Effector CD8-positive, alpha-beta T cell (primary cell): ENCODE results near the gene PAX2.

ENCODE experiments used
- DNase-seq: peaks from one replicate; lab custom pipeline; 2025; lab: John Stamatoyannopoulos, UW

PAX2 gene

DNA sequence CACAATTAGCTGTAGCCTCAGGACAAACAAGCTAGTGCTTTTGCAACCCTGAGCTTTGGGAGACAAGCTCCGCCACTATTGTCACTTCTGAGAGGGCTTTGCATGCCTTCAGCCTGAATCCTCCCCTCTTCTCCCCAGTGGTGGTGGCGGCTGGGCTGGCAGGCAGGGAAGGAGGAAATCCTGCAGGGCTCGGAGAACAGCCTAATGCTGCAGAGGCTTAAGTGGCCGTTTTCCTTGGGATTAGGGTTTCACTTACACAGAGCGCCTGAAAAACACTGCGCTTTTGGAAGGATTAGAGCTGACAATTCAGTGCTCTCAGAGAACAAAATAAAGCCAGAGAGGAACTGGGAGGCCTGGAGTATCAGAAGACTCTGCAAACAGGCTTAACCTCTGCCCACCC lies 71.3 kb downstream of the PAX2 start:
- no peak for DNase-seq

DNA sequence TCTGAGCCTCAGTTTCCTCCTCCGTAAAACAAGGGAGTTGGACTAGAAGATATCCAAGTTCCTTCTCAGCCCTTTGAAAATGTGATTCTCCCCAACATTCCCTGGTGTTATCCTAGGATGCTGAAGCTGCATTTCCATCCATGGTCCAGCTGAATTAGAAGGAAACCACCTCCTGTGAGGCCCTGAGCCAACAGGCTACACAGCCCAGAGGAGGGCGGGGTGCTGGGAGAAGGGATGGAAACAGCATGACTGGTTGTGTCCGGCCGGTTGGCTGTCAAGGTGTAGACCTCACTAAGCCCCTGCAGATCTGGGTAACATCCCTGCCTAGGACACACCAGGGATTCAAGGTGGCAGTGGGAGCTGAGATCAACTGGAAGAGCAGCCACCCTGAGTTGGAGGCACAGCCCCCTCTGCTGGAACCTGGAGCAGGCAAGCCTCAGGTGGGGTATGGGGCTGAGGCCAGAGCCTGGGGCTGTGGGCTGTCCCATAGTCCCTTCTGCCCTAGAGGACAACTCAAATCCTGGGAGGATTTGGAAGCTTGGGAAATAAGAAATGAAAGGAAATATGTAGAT lies 72.0 kb downstream of the PAX2 start:
- DNase-seq: no peak

DNA sequence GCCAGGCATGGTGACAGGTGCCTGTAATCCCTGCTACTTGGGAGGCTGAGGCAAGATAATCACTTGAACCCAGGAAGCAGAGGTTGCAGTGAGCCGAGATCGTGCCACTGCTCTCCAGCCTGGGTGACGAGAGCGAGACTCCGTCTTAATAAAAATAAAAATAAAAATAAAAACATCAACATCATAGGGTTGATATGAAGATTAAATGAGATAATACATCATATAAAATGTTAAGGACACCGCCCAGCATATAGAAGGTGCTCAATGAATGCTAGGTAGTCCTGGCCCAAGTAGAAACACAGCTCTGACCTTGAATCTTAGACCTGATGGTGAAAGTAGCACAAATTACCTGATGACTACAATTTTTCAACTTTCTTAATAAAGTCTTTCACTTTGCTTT lies 74.0 kb downstream of the PAX2 start:
- no peak for DNase-seq

DNA sequence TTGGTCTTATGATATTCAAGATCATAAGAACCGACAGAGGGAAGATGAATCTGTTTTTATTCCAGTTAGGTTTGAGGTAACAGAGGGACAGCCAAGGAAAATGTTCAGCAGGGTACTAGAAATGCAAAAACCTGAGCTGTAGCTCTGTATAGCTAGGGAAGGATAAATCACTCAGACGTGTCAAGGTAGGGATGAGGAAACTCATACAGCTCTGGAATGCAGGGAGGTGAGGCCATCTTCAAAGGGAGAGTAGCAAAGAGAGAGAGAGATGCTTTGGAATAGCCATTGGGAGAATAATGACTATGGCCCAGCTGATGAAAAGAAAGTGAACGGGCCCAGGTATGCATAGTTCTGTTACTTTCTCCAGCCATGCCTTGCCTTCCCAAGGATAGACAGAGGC lies 77.8 kb downstream of the PAX2 start:
- no peak for DNase-seq

DNA sequence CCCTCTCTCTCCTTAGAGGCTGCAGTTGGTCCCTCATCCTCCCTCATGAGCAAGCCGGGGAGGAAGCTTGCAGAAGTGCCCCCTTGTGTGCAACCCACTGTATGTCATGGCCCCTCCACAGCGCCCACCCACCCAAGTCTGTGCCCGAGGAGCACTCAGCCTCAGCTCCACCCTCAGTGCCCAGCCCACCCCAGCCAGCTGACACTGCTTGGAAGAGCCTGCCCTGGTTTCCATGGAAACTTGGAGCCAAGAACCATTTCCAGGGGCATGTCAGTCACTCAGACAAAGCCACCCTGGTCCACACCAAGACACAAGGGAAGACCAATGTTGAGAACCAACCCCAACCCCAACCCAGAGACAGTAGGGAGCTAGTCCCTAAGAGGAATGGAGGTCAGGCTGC lies 79.5 kb downstream of the PAX2 start:
- no peak for DNase-seq

DNA sequence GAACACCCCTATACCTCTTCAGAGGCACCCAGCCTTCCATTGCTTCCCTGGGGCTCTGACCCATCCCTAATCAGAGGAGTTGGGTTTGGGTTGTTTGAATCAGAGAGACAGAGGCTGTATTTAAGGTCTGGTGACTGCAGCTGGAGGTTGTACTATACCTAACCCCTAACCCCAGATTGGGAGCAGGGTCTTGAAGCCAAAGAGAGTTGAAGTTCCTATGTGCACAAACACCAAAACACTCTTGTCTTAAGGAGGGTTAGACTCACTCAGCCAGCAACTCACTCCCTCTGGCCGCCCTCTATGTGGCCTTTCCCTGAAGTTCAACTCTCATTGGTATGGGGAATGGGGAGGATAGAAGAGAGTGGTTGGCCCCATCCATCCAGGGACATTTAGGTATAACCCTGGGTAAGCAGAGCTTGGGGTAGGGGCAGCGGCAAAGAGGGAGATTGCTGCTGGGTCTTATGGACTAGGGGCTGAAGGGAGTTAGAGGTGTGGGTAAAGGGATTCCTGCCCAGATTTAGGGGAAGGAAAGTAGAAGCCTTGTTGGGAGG lies 80.0 kb downstream of the PAX2 start:
- DNase-seq: no peak

DNA sequence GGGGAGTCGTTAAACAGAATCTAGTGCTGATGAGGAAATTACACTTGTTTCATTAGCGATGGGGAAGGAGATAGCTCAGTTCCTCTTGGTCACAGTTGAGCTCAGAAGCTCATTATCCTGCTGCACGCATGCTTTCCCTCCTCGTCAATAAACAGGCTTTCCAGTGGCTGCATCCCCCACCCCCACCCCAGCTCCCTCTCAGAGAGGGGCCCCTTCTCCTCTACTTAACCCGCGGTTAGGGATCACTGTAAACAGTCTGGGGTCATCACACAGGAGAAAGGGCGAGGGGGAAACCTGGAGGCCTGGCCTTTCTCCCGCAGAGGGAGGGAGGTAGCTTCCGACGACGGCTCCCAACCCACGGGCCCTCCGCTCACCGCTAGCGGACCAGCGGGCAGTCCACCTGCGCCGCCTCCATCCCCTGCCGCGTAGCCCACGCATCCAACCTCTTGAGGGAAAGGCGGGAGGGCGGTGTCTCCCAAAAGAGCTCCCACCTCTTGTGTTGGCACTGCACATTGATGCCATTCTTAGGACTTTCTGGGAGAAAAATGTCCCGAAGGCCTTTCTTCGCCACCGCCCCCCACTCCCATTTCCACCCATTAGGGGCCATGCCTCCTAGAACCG lies 80.8 kb downstream of the PAX2 start:
- DNase-seq: no peak

DNA sequence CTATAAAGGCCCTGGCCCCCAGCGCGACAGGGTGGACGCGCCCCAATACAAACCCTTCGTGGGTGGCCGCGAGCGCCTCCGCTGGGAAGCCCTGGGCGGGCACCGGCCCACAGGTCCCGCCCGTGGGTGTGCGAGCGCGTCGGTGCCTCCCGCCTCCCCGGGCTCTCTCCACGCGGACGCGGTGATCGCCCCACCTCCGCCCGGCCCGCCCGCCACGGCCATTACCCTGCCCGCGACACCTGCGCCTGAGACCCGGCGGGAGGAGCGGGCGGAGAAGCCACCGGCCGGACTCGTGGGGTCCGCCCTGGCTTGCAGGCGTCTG lies 81.2 kb downstream of the PAX2 start:
- no peak for DNase-seq

DNA sequence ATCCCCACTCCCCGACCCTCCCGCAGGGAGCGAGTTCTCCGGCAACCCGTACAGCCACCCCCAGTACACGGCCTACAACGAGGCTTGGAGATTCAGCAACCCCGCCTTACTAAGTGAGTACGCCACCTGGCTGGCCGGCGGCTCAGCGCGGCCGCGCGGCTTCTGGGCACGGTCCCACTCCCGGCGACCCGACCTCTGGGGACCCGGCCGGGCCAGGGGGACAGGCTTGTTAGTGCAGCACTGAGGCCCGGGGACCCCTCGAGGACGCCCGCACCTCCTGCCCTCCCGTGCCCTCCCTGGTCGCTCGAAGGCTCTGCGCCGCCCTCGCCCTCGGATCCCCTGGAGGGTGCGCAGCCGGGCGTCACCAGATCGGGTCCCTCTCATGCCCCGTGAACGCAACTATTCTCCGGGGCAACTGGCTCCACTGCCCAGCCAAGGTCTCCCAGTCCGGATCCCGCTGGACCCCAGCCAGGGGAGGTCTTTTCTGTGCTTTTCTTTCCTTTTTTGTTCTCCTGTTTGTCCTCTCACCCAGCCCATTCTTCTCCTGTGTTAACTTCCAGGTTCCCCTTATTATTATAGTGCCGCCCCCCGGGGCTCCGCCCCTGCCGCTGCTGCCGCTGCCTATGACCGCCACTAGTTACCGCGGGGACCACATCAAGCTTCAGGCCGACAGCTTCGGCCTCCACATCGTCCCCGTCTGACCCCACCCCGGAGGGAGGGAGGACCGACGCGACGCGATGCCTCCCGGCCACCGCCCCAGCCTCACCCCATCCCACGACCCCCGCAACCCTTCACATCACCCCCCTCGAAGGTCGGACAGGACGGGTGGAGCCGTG lies 81.8 kb downstream of the PAX2 start:
- DNase-seq: no peak

DNA sequence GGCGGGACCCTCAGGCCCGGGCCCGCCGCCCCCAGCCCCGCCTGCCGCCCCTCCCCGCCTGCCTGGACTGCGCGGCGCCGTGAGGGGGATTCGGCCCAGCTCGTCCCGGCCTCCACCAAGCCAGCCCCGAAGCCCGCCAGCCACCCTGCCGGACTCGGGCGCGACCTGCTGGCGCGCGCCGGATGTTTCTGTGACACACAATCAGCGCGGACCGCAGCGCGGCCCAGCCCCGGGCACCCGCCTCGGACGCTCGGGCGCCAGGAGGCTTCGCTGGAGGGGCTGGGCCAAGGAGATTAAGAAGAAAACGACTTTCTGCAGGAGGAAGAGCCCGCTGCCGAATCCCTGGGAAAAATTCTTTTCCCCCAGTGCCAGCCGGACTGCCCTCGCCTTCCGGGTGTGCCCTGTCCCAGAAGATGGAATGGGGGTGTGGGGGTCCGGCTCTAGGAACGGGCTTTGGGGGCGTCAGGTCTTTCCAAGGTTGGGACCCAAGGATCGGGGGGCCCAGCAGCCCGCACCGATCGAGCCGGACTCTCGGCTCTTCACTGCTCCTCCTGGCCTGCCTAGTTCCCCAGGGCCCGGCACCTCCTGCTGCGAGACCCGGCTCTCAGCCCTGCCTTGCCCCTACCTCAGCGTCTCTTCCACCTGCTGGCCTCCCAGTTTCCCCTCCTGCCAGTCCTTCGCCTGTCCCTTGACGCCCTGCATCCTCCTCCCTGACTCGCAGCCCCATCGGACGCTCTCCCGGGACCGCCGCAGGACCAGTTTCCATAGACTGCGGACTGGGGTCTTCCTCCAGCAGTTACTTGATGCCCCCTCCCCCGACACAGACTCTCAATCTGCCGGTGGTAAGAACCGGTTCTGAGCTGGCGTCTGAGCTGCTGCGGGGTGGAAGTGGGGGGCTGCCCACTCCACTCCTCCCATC lies 82.7 kb downstream of the PAX2 start:
- no peak for DNase-seq

DNA sequence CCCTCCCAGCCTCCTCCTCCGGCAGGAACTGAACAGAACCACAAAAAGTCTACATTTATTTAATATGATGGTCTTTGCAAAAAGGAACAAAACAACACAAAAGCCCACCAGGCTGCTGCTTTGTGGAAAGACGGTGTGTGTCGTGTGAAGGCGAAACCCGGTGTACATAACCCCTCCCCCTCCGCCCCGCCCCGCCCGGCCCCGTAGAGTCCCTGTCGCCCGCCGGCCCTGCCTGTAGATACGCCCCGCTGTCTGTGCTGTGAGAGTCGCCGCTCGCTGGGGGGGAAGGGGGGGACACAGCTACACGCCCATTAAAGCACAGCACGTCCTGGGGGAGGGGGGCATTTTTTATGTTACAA lies 83.3 kb downstream of the PAX2 start:
- DNase-seq: no peak

DNA sequence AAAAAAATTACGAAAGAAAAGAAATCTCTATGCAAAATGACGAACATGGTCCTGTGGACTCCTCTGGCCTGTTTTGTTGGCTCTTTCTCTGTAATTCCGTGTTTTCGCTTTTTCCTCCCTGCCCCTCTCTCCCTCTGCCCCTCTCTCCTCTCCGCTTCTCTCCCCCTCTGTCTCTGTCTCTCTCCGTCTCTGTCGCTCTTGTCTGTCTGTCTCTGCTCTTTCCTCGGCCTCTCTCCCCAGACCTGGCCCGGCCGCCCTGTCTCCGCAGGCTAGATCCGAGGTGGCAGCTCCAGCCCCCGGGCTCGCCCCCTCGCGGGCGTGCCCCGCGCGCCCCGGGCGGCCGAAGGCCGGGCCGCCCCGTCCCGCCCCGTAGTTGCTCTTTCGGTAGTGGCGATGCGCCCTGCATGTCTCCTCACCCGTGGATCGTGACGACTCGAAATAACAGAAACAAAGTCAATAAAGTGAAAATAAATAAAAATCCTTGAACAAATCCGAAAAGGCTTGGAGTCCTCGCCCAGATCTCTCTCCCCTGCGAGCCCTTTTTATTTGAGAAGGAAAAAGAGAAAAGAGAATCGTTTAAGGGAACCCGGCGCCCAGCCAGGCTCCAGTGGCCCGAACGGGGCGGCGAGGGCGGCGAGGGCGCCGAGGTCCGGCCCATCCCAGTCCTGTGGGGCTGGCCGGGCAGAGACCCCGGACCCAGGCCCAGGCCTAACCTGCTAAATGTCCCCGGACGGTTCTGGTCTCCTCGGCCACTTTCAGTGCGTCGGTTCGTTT lies 83.9 kb downstream of the PAX2 start:
- DNase-seq: no peak

DNA sequence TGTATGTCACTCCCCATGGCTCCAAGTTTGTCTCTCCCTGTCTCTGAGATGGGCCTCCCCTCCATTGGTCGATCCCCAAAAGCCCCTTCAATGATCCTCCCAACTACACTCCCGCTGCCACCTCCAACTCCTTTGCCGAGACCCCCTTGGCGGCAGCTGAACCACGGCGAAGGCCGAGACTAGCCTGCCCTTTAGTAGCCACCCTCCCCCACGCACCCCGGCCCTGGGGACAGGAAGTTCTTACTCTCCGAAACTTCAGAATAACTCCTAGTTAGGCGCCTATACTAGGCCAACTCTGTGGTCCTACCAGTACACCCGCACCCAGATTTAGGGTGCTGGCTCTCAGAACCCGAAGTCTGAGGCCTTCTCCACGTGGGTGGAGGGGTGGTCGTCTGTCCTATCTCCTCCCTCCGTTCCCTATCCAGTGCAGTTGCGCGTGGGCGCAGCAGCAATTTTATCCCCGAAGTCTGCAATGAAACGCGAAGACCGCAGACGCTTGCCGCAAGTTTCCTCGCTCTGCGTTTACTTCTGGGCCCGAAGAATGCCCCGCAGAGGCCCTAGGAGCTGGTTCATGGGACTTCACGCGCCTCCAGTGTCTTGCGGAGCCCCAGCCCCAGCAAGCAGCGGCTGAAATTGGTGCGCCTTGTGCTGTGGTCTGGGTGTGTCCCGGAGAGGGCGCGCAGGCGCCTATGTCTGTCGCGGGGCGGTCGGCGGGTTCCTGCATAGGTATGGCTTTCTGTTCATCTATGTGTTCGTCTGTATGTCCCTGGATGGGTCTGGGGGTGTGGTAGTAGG lies 84.7 kb downstream of the PAX2 start:
- DNase-seq: no peak

DNA sequence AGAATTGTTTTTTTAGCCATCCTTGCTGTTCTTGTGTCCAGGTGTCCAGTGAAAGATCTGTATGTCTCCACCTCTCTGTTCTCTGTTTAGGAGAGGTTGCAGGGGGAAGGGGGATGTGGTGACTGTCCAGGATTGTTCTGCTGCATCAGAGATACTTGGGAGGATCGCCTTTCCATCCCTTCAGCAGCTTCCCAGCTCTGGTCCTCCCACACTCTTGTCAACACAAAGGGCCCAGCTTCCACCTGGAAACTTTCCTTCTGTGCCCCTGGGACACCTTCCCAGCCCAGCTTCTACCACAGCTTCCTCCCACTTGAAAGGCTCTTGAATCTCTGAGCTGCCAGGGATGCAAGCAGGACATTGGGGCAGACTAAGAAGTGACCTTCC lies 85.3 kb downstream of the PAX2 start:
- DNase-seq: no peak

DNA sequence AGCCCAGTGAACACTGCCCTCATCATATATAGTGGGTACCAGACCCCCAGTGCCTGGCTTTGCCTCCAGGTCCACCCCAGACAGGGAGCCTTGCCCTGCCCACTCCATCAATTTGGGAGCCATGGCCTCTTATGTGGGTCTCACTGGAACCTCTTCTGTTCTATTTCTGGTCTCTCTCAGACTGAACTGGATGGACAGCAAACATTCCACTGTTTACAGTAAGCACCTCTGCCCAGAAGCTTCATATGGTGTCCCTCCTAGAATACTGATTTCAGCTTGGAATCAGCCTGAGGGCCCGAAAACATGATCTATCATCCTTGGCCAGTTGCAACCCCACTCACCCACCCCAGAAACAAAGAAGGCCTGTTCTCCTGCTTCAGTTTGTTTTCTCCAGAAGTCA lies 86.4 kb downstream of the PAX2 start:
- no peak for DNase-seq

DNA sequence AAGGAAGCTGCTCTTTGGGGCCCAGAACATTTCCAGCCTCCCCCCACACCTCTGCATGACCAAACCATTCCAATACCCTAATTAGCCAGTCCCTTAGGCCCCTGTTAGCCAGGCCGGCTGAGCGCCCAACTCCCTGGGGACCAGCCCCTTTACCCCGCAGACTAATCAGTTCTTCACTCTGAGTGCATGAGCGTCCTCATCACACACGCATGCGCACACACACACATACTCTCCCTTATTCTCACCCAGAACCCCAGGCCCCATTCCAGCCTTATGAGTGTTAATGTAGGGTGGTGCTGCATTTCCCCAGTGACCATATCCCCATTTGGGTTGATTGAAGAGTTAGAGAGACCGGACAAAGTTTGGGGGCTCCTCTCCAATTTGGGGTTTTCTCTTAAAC lies 90.4 kb downstream of the PAX2 start:
- no peak for DNase-seq

DNA sequence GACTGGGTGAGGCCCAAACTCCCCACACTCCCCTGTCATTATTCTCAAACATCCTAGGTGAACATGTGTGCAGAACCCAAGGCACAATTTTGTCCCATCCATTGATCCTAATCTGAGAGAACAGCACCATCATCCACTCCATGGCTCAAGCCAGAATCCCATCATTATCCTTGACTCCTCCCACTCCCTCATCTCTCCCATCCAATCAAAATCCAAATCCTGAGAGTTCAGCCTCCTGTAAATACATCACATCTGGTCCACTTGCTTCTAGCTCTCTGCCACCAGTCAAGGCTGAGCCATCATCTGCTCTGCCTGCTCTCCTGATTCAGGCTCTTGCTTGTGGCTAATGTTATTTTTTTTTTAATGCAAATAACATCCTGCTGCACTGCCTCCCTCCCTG lies 91.5 kb downstream of the PAX2 start:
- DNase-seq: no peak

DNA sequence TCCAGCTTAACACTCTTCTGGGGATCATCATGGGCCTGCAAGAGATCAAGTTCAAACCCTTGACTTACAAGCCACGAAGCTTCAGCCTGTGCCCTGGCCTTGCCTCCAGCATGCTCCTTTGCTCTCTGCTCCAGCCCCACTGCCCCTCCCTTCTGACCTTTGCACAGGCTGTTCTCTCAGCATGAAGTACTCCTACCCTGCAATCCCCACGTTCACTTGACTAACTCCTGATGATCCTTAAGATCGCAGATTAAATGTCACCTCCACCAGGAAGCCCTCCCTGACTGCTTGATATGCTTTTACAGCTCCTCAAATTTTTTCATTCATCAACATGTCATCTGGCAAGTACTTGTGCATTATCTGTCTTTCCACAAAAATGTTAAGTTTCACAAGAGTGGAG lies 91.9 kb downstream of the PAX2 start:
- DNase-seq: no peak

DNA sequence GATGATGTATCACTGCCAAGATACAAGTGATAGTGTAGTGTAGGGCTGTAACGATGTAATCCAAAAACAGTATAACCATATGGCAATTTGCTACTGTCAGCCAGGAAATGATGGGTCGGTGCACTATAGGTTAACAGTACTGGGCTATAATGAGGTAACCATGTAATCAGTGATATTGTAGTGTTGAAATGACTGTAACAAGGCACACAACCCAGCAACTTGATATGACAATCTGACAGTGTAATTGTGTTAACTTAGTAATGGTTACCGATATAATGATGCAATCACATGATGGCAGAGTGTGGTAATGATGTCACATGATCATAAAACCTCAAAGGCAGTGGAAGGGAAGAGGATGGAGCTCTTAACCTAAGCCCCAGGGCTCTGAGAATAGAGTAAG lies 93.6 kb downstream of the PAX2 start:
- DNase-seq: no peak

DNA sequence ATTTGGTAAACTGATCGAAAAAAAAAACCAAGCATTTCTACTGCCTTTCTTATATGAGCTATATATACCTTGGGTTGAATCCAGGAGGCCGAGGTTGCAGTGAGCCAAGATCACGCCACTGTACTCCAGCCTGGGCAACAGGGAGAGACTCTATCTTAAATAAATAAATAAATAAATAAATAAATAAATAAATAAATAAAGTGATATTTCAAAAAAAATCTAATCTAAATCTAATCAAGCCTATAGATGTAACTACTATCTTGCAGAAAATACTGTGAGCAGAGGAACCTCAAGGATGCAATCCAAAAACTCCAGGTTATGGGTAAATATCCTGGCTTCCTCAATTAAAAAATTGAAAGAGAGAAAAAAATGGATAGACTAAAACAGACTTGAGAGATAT lies 96.1 kb downstream of the PAX2 start:
- DNase-seq: no peak

DNA sequence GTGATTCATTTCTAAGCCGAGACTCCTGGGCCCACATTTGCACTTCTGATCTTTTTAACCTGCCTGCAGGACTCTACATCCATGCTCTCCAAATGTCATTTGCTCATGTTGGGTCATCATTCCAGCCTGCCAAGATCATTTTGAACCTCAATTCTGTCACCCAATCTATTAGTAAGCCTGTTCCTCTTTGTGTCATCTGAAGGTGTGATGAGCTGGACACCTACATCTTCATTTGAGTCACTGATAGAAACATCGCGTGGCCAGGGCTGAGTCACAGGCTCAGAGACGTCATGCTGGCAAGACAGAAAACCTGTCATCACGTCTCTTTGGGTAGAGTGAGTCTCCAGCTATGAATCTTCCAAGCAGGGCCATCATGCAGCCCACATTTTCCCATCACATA lies 102.1 kb downstream of the PAX2 start:
- no peak for DNase-seq
